H1 (cell line): Measurements from ENCODE around the gene BAHD1. TPM values are rescaled to one million over a fixed set of nuclear protein-coding genes. Genes with fewer than 3 reads are reported as not detected.

Source experiments
- CTCF ChIA-PET: fragments of 300-600 bp; sonication (Branson Sonifier 250); formaldehyde crosslinking; loops from one replicate; lab custom pipeline; 2021; ENCODE audit not compliant: partially characterized antibody; lab: Charles Lee
- POLR2A ChIA-PET: fragments of 300-600 bp; sonication (Branson Sonifier 250); formaldehyde crosslinking; loops from one replicate; lab custom pipeline; 2021; ENCODE audit warnings: inconsistent platforms; ENCODE audit not compliant: partially characterized antibody; lab: Charles Lee
- DNase-seq, 2 experiments: peaks; one replicate each; pipeline versions ENCODE4 v3.0.0 to v3.0.0-alpha.2; 2010 to 2022; ENCODE audit warnings: low spot score in 2 of 2, low read depth in 1 of 2, mixed read lengths in 1 of 2
- FAIRE-seq: peaks from 2 replicates; lab custom pipeline; 2011; peaks lifted over from hg19 to GRCh38; lab: Jason Lieb, UNC
- H2AFZ ChIP-seq: 2 replicates; pipeline ENCODE4 v1.8.1; 2012; ENCODE audit warnings: low read length, inconsistent platforms
- H2AK5ac ChIP-seq: 2 replicates; pipeline ENCODE4 v1.6.1; 2013; ENCODE audit warnings: low read depth, low read length
- H2BK120ac ChIP-seq: replicated peaks from 2 replicates; pipeline ENCODE3; 2013; ENCODE audit warnings: low read depth, low read length, inconsistent platforms
- H2BK12ac ChIP-seq: 2 replicates; pipeline ENCODE4 v1.6.1; 2013; ENCODE audit warnings: low read depth, low read length
- H2BK15ac ChIP-seq: 2 replicates; pipeline ENCODE4 v1.6.1; 2013; ENCODE audit warnings: low read length
- H2BK20ac ChIP-seq: 2 replicates; pipeline ENCODE4 v1.6.1; 2013; ENCODE audit warnings: low read length
- H2BK5ac ChIP-seq: 2 replicates; pipeline ENCODE4 v1.6.1; 2013; ENCODE audit warnings: low read depth, low read length
- H3K14ac ChIP-seq: 2 replicates; pipeline ENCODE4 v1.6.1; 2013; ENCODE audit warnings: inconsistent platforms; ENCODE audit not compliant: insufficient read length
- H3K18ac ChIP-seq: 2 replicates; pipeline ENCODE4 v1.6.1; 2013; ENCODE audit warnings: low read length; ENCODE audit errors: extremely low read depth
- H3K23ac ChIP-seq: 2 replicates; pipeline ENCODE4 v1.6.1; 2013; ENCODE audit warnings: inconsistent platforms; ENCODE audit not compliant: insufficient read length
- H3K23me2 ChIP-seq: 2 replicates; pipeline ENCODE4 v1.6.1; 2013; ENCODE audit warnings: low read depth, low read length
- H3K27ac ChIP-seq: 2 replicates; pipeline ENCODE4 v1.6.1; 2011; ENCODE audit warnings: low read depth, low read length, inconsistent platforms
- H3K27me3 ChIP-seq, 4 experiments: replicated peaks in 1 of 4; 1 replicate in 1 of 4; 2 replicates in 3 of 4; pipeline versions ENCODE4 v1.6.1 to v1.8.1; 2011 to 2013; ENCODE audit warnings: low read length in 3 of 4, mild to moderate bottlenecking in 3 of 4, inconsistent platforms in 2 of 4, mixed read lengths in 2 of 4, moderate library complexity in 1 of 4; ENCODE audit not compliant: control insufficient read depth in 3 of 4, insufficient read depth in 3 of 4; ENCODE audit errors: extremely low read depth in 1 of 4
- H3K36me3 ChIP-seq, 4 experiments: 2 replicates each; pipeline versions ENCODE4 v1.6.1 to v1.8.1; 2011 to 2013; ENCODE audit warnings: mild to moderate bottlenecking in 4 of 4, low read length in 3 of 4, moderate library complexity in 2 of 4, control low read depth in 1 of 4, inconsistent platforms in 1 of 4; ENCODE audit not compliant: insufficient read depth in 4 of 4, control insufficient read depth in 2 of 4
- H3K4ac ChIP-seq: replicated peaks from 2 replicates; pipeline ENCODE3; 2013; ENCODE audit warnings: low read length, low read depth, mixed read lengths, inconsistent platforms; ENCODE audit not compliant: insufficient read length
- H3K4me1 ChIP-seq, 4 experiments: replicated peaks in 1 of 4; 1 replicate in 1 of 4; 2 replicates in 3 of 4; pipeline versions ENCODE4 v1.6.1 to v1.8.1; 2011 to 2013; ENCODE audit warnings: low read length in 3 of 4, inconsistent platforms in 2 of 4, mixed read lengths in 1 of 4; ENCODE audit not compliant: insufficient read depth in 4 of 4, control insufficient read depth in 3 of 4
- H3K4me2 ChIP-seq, 2 experiments: 2 replicates each; pipeline versions ENCODE4 v1.6.1 to v1.8.1; 2011 to 2013; ENCODE audit warnings: low read depth in 2 of 2, low read length in 2 of 2, control low read depth in 1 of 2, inconsistent platforms in 1 of 2, mild to moderate bottlenecking in 1 of 2; ENCODE audit not compliant: insufficient read depth in 1 of 2
- H3K4me3 ChIP-seq, 4 experiments: fragments of 200-600, 300-600 bp in 1 of 4; sonication (generic), shearing (Covaris generic), sonication (Bioruptor Twin) in 1 of 4; 2 replicates each; pipeline versions ENCODE4 v1.5.1 to v1.8.1; 2011 to 2016; ENCODE audit warnings: low read length in 4 of 4, low read depth in 3 of 4, control low read depth in 2 of 4, inconsistent platforms in 2 of 4, mild to moderate bottlenecking in 2 of 4, mixed read lengths in 1 of 4, moderate library complexity in 1 of 4; ENCODE audit not compliant: insufficient read depth in 2 of 4; ENCODE audit errors: extremely low read depth in 1 of 4
- H3K56ac ChIP-seq: replicated peaks from 2 replicates; pipeline ENCODE3; 2013; ENCODE audit warnings: low read depth, mild to moderate bottlenecking, mixed read lengths, low read length, inconsistent platforms; ENCODE audit not compliant: insufficient read length
- H3K79me1 ChIP-seq: 2 replicates; pipeline ENCODE4 v1.6.1; 2013; ENCODE audit warnings: low read depth, low read length, control low read depth
- H3K79me2 ChIP-seq, 2 experiments: 2 replicates each; pipeline versions ENCODE4 v1.6.1 to v1.8.1; 2012 to 2013; ENCODE audit warnings: low read length in 2 of 2, mild to moderate bottlenecking in 2 of 2, inconsistent platforms in 1 of 2; ENCODE audit not compliant: insufficient read depth in 2 of 2, control insufficient read depth in 1 of 2
- H3K9ac ChIP-seq, 4 experiments: replicated peaks in 1 of 4; 1 replicate in 1 of 4; 2 replicates in 3 of 4; pipeline versions ENCODE4 v1.6.1 to v1.8.1; 2011 to 2013; ENCODE audit warnings: low read depth in 3 of 4, low read length in 3 of 4, control low read depth in 2 of 4, mild to moderate bottlenecking in 2 of 4, moderate library complexity in 2 of 4, inconsistent platforms in 1 of 4; ENCODE audit errors: extremely low read depth in 1 of 4
- H3K9me3 ChIP-seq, 2 experiments: 2 replicates each; pipeline versions ENCODE4 v1.6.1 to v1.8.1; 2012 to 2013; ENCODE audit warnings: mild to moderate bottlenecking in 2 of 2, moderate library complexity in 2 of 2, control low read depth in 1 of 2, inconsistent platforms in 1 of 2, low read depth in 1 of 2, low read length in 1 of 2, mixed read lengths in 1 of 2; ENCODE audit not compliant: insufficient read depth in 2 of 2
- H4K20me1 ChIP-seq, 2 experiments: replicated peaks in 1 of 2; 2 replicates each; pipeline versions ENCODE3 to v1.8.1; 2011 to 2013; ENCODE audit warnings: inconsistent platforms in 2 of 2, low read length in 2 of 2, mild to moderate bottlenecking in 1 of 2; ENCODE audit not compliant: insufficient read depth in 2 of 2, control insufficient read depth in 1 of 2
- H4K5ac ChIP-seq: 2 replicates; pipeline ENCODE4 v1.6.1; 2013; ENCODE audit warnings: low read length, low read depth, mixed read lengths, inconsistent platforms; ENCODE audit not compliant: insufficient read length
- H4K8ac ChIP-seq: 2 replicates; pipeline ENCODE4 v1.8.0; 2013; ENCODE audit warnings: mild to moderate bottlenecking, moderate library complexity, low read length, inconsistent platforms; ENCODE audit not compliant: insufficient read depth; ENCODE audit errors: extremely low read depth
- H4K91ac ChIP-seq: replicated peaks from 2 replicates; pipeline ENCODE3; 2013; ENCODE audit warnings: low read length, mixed read lengths, inconsistent platforms; ENCODE audit not compliant: insufficient read length
- FOSL1 ChIP-seq: IDR thresholded peaks from 2 replicates; pipeline ENCODE4 v1.6.1; 2011; ENCODE audit warnings: mild to moderate bottlenecking, low read depth, low read length, moderate library complexity; ENCODE audit not compliant: insufficient read depth
- POLR2A ChIP-seq, 2 experiments: IDR thresholded peaks; 1 replicate in 1 of 2; 2 replicates in 1 of 2; pipeline ENCODE4 v1.6.1; 2011; ENCODE audit warnings: low read depth in 2 of 2, low read length in 2 of 2, mild to moderate bottlenecking in 2 of 2; ENCODE audit errors: control extremely low read depth in 1 of 2
- WGBS, 2 experiments: shearing (Covaris generic) in 1 of 2; methylation state at CpG; one replicate each; pipeline versions ENCODE4 v1.1.6 to v1.1.7; 2013 to 2015; ENCODE audit warnings: low lambda C conversion rate in 2 of 2, mixed read lengths in 2 of 2, inconsistent platforms in 1 of 2, low coverage in 1 of 2, missing lambda C conversion rate in 1 of 2; ENCODE audit not compliant: insufficient replicate concordance in 2 of 2, insufficient coverage in 1 of 2, insufficient read length in 1 of 2; ENCODE audit errors: extremely low coverage in 1 of 2, missing lambda C conversion rate in 1 of 2; 5-methylcytosine and 5-hydroxymethylcytosine counted together
- polyA plus RNA-seq, 7 experiments: library from polyadenylated mRNA; depleted of rRNA in 3 of 7; stranded (reverse) in 5 of 7; unstranded in 2 of 7; fragments of >200 nt in 5 of 7; fragments of 200-250 nt in 2 of 7; gene quantifications; 1 replicate in 5 of 7; 2 replicates in 1 of 7; 4 replicates in 1 of 7; pipeline versions ENCODE4 v1.2.1 to v1.2.3, GENCODE V29; 2011 to 2013; ENCODE audit warnings: missing spikeins in 2 of 7, mixed read lengths in 2 of 7
- total RNA-seq: library from RNA; stranded (reverse); fragmentation: NEBNext Ultra II Directional; extraction: Animal tissue kit (Norgen Biotek cat#: 25700); gene quantifications from 2 replicates; pipeline ENCODE4 v1.2.1, GENCODE V29; 2021

BAHD1 gene
- total and polyA plus RNA-seq, 2 of the 8 experiments (the other 6 are each of a cell fraction or from before 2014, with no cell fraction given), result 15.0 to 38.9 TPM

DNA sequence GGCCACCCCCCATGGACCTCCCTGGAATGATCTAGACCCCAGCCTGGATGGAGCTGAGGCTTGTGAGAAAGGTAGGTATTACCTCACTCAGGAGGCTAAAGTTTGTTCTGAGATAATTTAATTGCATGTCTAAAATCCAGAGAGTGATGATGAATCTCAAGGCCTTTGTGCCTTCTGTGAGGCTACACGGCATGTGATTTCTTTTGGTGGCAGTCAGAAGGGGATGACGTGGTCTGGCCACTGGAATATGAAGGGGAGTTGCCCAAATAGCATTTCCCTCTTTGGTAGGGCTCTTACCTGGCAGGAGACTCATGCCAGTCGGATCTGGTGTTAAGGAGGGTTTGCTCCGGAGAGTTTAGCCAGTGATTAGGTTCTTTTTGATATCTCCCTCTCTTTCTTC is 2.5 kb downstream of the BAHD1 start:
- H2BK120ac ChIP-seq, result no peak overlapping the region
- H3K23ac ChIP-seq, result no peak overlapping the region
- H2BK12ac ChIP-seq, result no peak overlapping the region
- no peak overlapping the region for H2BK15ac ChIP-seq
- H4K20me1 ChIP-seq, result peaks cover 37 to 39% of the 10 kb centered on the region in 2 experiments
- H3K36me3 ChIP-seq, result 0 out of 8 replicates have a peak, but pooled peaks cover 0 to 2% (median 0%) of the 10 kb centered on the region in 4 experiments
- peaks cover 23 to 39% (median 29%) of the 10 kb centered on the region in 4 experiments for H3K4me1 ChIP-seq
- H2AK5ac ChIP-seq, result 0 out of 2 replicates have a peak overlapping the region, but pooled peaks have one; percentile 54
- H3K14ac ChIP-seq, result no peak overlapping the region
- POLR2A ChIA-PET, result interaction anchor here (1.1 to 2.8 kb wide), 10 partner anchors 14 to 321 kb away, joined by 3 to 21 read pairs (median 5); partner anchors contain the start of genes CHST14, GCHFR, IVD and KNSTRN
- H3K79me2 ChIP-seq, result peaks cover 33 to 73% of the 10 kb centered on the region in 2 experiments
- 0 out of 2 replicates have a peak overlapping the region, but pooled peaks have one; percentile 19 for H2BK5ac ChIP-seq
- H2AFZ ChIP-seq, result no peak overlapping the region
- no peak overlapping the region; the same call in 1 of the 2 replicates for H4K8ac ChIP-seq
- peak overlapping the region in 1 of 4 experiments; percentile 84; a peak in 1 of 8 replicates for H3K4me3 ChIP-seq
- no peak for FAIRE-seq
- WGBS, 2 experiments, result 77% methylated on average over 4 of the region's 4 CpGs; no CpG with 5 or more reads in 1 of the 2 experiments
- peak overlapping the region; percentile 36 to 61; a peak in 3 of 4 replicates for H3K4me2 ChIP-seq
- H3K27ac ChIP-seq, result no peak overlapping the region
- no peaks in the 10 kb centered on the region for H3K9me3 ChIP-seq
- no peak overlapping the region for H2BK20ac ChIP-seq
- no peak overlapping the region for H3K18ac ChIP-seq
- no peak overlapping the region for H3K56ac ChIP-seq
- H3K23me2 ChIP-seq, result peaks cover 5% of the 10 kb centered on the region
- peaks cover 12% of the 10 kb centered on the region; the same call in 1 of the 2 replicates for H3K79me1 ChIP-seq
- TF ChIP-seq FOSL1 (no peak), POLR2A (IDR thresholded peaks at IDR 0.05; ENCODE audit: control extremely low read depth in 1 of 2, low read depth in 2 of 2, low read length in 2 of 2) (0 out of 3 replicates have a peak, but pooled peaks of 1 of the 2 experiments have one; percentile 32)
- TF ChIP-seq, all 59 proteins: peak for 1
- CTCF ChIA-PET, result interaction anchor here (0.5 to 3.7 kb wide), 9 partner anchors 8 to 166 kb away, joined by 3 to 24 read pairs (median 6); partner anchors contain the start of gene CHST14
- Histone ChIP-seq H4K5ac (no peak overlapping the region), H4K91ac (no peak overlapping the region), H3K27me3 (peaks cover 0 to 4% (median 0%) of the 10 kb centered on the region in 4 experiments; a peak in 1 of 7 replicates), H3K4ac (no peak overlapping the region), H3K9ac (peak overlapping the region in 1 of 4 experiments; percentile 21; a peak in 1 of 7 replicates)
- no peak for DNase-seq
